B cell (primary cell): ENCODE measurements around the gene NOVA1.

Source experiments
- EZH2 ChIP-seq: IDR thresholded peaks from 2 replicates; pipeline ENCODE4 v1.6.1; 2012; ENCODE audit warnings: borderline replicate concordance, low read depth, mild to moderate bottlenecking, moderate library complexity, low read length; ENCODE audit not compliant: insufficient read depth, poor library complexity, severe bottlenecking
- TF ChIP-seq, protein P1 (sequence below): fragments of 200-600 bp; IDR thresholded peaks from one replicate; pipeline ENCODE4 v1.8.0; 2022; ENCODE audit warnings: antibody characterized with exemption, mild to moderate bottlenecking

DNA sequence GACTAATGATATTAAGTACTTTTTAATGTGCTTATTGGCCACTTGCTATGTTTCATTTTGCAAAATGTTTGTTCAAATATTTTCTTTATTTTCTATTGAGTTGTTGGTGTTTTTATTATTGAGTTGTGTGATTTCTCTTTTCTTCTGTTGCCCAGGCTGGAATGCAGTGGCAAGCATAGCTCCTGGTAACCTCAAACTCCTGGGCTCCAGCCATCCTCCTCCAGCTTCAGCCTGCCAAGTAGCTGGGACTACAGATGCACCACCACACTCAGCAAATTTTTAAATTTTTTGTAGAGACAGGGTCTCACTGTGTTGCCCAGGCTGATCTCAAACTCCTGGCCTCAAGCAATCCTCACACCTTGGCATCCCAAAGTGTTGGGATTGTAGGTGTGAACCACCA, 199.2 kb downstream of the NOVA1 start:
- TF ChIP-seq, protein P1, sequence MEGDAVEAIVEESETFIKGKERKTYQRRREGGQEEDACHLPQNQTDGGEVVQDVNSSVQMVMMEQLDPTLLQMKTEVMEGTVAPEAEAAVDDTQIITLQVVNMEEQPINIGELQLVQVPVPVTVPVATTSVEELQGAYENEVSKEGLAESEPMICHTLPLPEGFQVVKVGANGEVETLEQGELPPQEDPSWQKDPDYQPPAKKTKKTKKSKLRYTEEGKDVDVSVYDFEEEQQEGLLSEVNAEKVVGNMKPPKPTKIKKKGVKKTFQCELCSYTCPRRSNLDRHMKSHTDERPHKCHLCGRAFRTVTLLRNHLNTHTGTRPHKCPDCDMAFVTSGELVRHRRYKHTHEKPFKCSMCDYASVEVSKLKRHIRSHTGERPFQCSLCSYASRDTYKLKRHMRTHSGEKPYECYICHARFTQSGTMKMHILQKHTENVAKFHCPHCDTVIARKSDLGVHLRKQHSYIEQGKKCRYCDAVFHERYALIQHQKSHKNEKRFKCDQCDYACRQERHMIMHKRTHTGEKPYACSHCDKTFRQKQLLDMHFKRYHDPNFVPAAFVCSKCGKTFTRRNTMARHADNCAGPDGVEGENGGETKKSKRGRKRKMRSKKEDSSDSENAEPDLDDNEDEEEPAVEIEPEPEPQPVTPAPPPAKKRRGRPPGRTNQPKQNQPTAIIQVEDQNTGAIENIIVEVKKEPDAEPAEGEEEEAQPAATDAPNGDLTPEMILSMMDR = no peak
- TF ChIP-seq EZH2 = no peak
